ENCODE measurements around the gene TMEM253. TPM values are rescaled to one million over a fixed set of nuclear protein-coding genes. Genes with fewer than 3 reads are reported as not detected.
A peak's percentile ranks its signal among the peaks of the same experiment; 100 is the strongest.

TMEM253 gene
- total and polyA plus RNA-seq, 4 donors, result 0.14 to 0.25 (median 0.19) TPM; not detected in 1

GRCh38 chr14:21095430-21096205 is 5.2 kb upstream of the TMEM253 start:
- DNase-seq (ENCODE audit: low spot score), result no peak
- Histone ChIP-seq H3K27me3 (ENCODE audit: control insufficient read depth in 4 of 4, insufficient read depth in 4 of 4, low read length in 3 of 4) (no peaks in the 10 kb centered on the region), H3K9ac (ENCODE audit: low read depth in 1 of 2, low read length in 2 of 2) (no peak overlapping the region), H3K27ac (ENCODE audit: low read depth in 1 of 2, low read length in 2 of 2) (no peak overlapping the region), H3K4me1 (ENCODE audit: control insufficient read depth in 4 of 4, insufficient read depth in 4 of 4, low read length in 3 of 4) (peaks cover 2 to 16% (median 7%) of the 10 kb centered on the region in 4 donors), H3K9me3 (ENCODE audit: control insufficient read depth in 4 of 4, low read length in 3 of 4) (no peaks in the 10 kb centered on the region), H3K36me3 (ENCODE audit: control insufficient read depth in 4 of 4, insufficient read depth in 3 of 4, low read depth in 1 of 4, low read length in 3 of 4) (peaks cover 0 to 9% (median 0%) of the 10 kb centered on the region in 4 donors), H3K4me3 (ENCODE audit: low read depth in 1 of 3, low read length in 3 of 3) (no peak overlapping the region)
- 71% methylated on average over 6 of the region's 6 CpGs for WGBS
- TF ChIP-seq FOXA1 (IDR thresholded peaks at IDR 0.05) (no peak), ATF3 (IDR thresholded peaks at IDR 0.05) (no peak), CTCF (IDR thresholded peaks at IDR 0.05; ENCODE audit: low read depth, low read length, missing input control) (no peak), REST (IDR thresholded peaks at IDR 0.05) (peak; percentile 98), HNF4A (conservative IDR thresholded peaks at IDR 0.05) (no peak), TAF1 (conservative IDR thresholded peaks at IDR 0.05) (no peak), RXRA (IDR thresholded peaks at IDR 0.05) (no peak), GABPA (IDR thresholded peaks at IDR 0.05 in 1 of 2, conservative IDR thresholded peaks at IDR 0.05 in 1 of 2) (no peak)

- H3K27me3 ChIP-seq (ENCODE audit: control insufficient read depth in 4 of 4, insufficient read depth in 4 of 4, low read length in 3 of 4), result no peaks in the 10 kb centered on the region
- peaks cover 0 to 3% (median 0%) of the 10 kb centered on the region in 4 donors for H3K36me3 ChIP-seq (ENCODE audit: control insufficient read depth in 4 of 4, insufficient read depth in 3 of 4, low read depth in 1 of 4, low read length in 3 of 4)
- peak overlapping the region in 1 of 2 donors; percentile 17 for H3K27ac ChIP-seq (ENCODE audit: low read depth in 1 of 2, low read length in 2 of 2)
- no peaks in the 10 kb centered on the region for H3K9me3 ChIP-seq (ENCODE audit: control insufficient read depth in 4 of 4, low read length in 3 of 4)
- DNase-seq (ENCODE audit: low spot score), result no peak
- peaks cover 2 to 16% (median 7%) of the 10 kb centered on the region in 4 donors for H3K4me1 ChIP-seq (ENCODE audit: control insufficient read depth in 4 of 4, insufficient read depth in 4 of 4, low read length in 3 of 4)
- TF ChIP-seq GABPA (IDR thresholded peaks at IDR 0.05 in 1 of 2, conservative IDR thresholded peaks at IDR 0.05 in 1 of 2), result no peak
- no peak for TF ChIP-seq RAD21 (IDR thresholded peaks at IDR 0.05)
- TF ChIP-seq CTCF (IDR thresholded peaks at IDR 0.05; ENCODE audit: low read depth, low read length, missing input control), result no peak
- TF ChIP-seq JUND (IDR thresholded peaks at IDR 0.05), result no peak
- TF ChIP-seq RXRA (IDR thresholded peaks at IDR 0.05), result no peak
- TF ChIP-seq FOXA1 (IDR thresholded peaks at IDR 0.05), result no peak
- no peak for TF ChIP-seq YY1 (IDR thresholded peaks at IDR 0.05)
- no peak for TF ChIP-seq EGR1 (IDR thresholded peaks at IDR 0.05; ENCODE audit: low read depth in 2 of 2)
- no peak for TF ChIP-seq NR2F2 (IDR thresholded peaks at IDR 0.05)
- no peak for TF ChIP-seq HNF4A (conservative IDR thresholded peaks at IDR 0.05)
- no peak for TF ChIP-seq SP1 (IDR thresholded peaks at IDR 0.05)
- TF ChIP-seq, protein P1, sequence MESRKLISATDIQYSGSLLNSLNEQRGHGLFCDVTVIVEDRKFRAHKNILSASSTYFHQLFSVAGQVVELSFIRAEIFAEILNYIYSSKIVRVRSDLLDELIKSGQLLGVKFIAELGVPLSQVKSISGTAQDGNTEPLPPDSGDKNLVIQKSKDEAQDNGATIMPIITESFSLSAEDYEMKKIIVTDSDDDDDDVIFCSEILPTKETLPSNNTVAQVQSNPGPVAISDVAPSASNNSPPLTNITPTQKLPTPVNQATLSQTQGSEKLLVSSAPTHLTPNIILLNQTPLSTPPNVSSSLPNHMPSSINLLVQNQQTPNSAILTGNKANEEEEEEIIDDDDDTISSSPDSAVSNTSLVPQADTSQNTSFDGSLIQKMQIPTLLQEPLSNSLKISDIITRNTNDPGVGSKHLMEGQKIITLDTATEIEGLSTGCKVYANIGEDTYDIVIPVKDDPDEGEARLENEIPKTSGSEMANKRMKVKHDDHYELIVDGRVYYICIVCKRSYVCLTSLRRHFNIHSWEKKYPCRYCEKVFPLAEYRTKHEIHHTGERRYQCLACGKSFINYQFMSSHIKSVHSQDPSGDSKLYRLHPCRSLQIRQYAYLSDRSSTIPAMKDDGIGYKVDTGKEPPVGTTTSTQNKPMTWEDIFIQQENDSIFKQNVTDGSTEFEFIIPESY (IDR thresholded peaks at IDR 0.05), result no peak
- TF ChIP-seq ATF3 (IDR thresholded peaks at IDR 0.05), result no peak
- no peak for TF ChIP-seq FOXA2 (IDR thresholded peaks at IDR 0.05)
- no peak for TF ChIP-seq HNF4G (IDR thresholded peaks at IDR 0.05)
- WGBS, result 85% methylated on average over 3 of the region's 3 CpGs
- no peak overlapping the region for H3K4me3 ChIP-seq (ENCODE audit: low read depth in 1 of 3, low read length in 3 of 3)
- no peak overlapping the region for H3K9ac ChIP-seq (ENCODE audit: low read depth in 1 of 2, low read length in 2 of 2)
Observed at GRCh38 chr14:21096438-21096837, 4.4 kb upstream of the TMEM253 start.

All from liver (tissue), 9 donors.